Measurements from ENCODE around the gene INPP5A.
A peak's percentile ranks its signal among the peaks of the same experiment; 100 is the strongest.

Gene INPP5A

GRCh38 chr10:132654121-132654571, 116.6 kb downstream of the INPP5A start:
- H3K4me3 Mint-ChIP-seq, result no peak overlapping the region
- peaks cover 10% of the 10 kb centered on the region for H3K36me3 Mint-ChIP-seq (ENCODE audit: low read depth)
- TF ChIP-seq CTCF (IDR thresholded peaks at IDR 0.05; ENCODE audit: unreplicated experiment in 3 of 3), result no peak
- peaks cover 4% of the 10 kb centered on the region for H3K4me1 Mint-ChIP-seq
- no peaks in the 10 kb centered on the region for H3K27me3 Mint-ChIP-seq (ENCODE audit: low read depth)
- H3K27ac Mint-ChIP-seq, result no peak overlapping the region
- no peaks in the 10 kb centered on the region for H3K9me3 Mint-ChIP-seq

- no peaks in the 10 kb centered on the region for H3K27me3 Mint-ChIP-seq (ENCODE audit: low read depth)
- H3K27ac Mint-ChIP-seq, result no peak overlapping the region
- no peaks in the 10 kb centered on the region for H3K9me3 Mint-ChIP-seq
- no peak overlapping the region for H3K4me3 Mint-ChIP-seq
- peaks cover 4% of the 10 kb centered on the region for H3K4me1 Mint-ChIP-seq
- peaks cover 13% of the 10 kb centered on the region for H3K36me3 Mint-ChIP-seq (ENCODE audit: low read depth)
- TF ChIP-seq CTCF (IDR thresholded peaks at IDR 0.05; ENCODE audit: unreplicated experiment in 3 of 3), result peak; percentile 94 to 98 (median 97)
Observed at GRCh38 chr10:132654708-132655661, 117.4 kb downstream of the INPP5A start.

GRCh38 chr10:132655735-132656134, 118.1 kb downstream of the INPP5A start:
- no peak overlapping the region for H3K4me3 Mint-ChIP-seq
- H3K9me3 Mint-ChIP-seq, result peaks cover 5% of the 10 kb centered on the region
- no peaks in the 10 kb centered on the region for H3K27me3 Mint-ChIP-seq (ENCODE audit: low read depth)
- H3K27ac Mint-ChIP-seq, result no peak overlapping the region
- peaks cover 21% of the 10 kb centered on the region for H3K36me3 Mint-ChIP-seq (ENCODE audit: low read depth)
- H3K4me1 Mint-ChIP-seq, result peaks cover 4% of the 10 kb centered on the region
- no peak for TF ChIP-seq CTCF (IDR thresholded peaks at IDR 0.05; ENCODE audit: unreplicated experiment in 3 of 3)

GRCh38 chr10:132656283-132657126, 118.9 kb downstream of the INPP5A start:
- peaks cover 4% of the 10 kb centered on the region for H3K4me1 Mint-ChIP-seq
- no peaks in the 10 kb centered on the region for H3K27me3 Mint-ChIP-seq (ENCODE audit: low read depth)
- H3K4me3 Mint-ChIP-seq, result no peak overlapping the region
- TF ChIP-seq CTCF (IDR thresholded peaks at IDR 0.05; ENCODE audit: unreplicated experiment in 3 of 3), result no peak
- H3K36me3 Mint-ChIP-seq (ENCODE audit: low read depth), result peaks cover 26% of the 10 kb centered on the region
- H3K27ac Mint-ChIP-seq, result no peak overlapping the region
- peaks cover 7% of the 10 kb centered on the region for H3K9me3 Mint-ChIP-seq

GRCh38 chr10:132657127-132657706, 119.6 kb downstream of the INPP5A start:
- H3K9me3 Mint-ChIP-seq, result peaks cover 7% of the 10 kb centered on the region
- no peak overlapping the region for H3K4me3 Mint-ChIP-seq
- peaks cover 31% of the 10 kb centered on the region for H3K36me3 Mint-ChIP-seq (ENCODE audit: low read depth)
- no peaks in the 10 kb centered on the region for H3K27me3 Mint-ChIP-seq (ENCODE audit: low read depth)
- peaks cover 10% of the 10 kb centered on the region for H3K4me1 Mint-ChIP-seq
- no peak for TF ChIP-seq CTCF (IDR thresholded peaks at IDR 0.05; ENCODE audit: unreplicated experiment in 3 of 3)
- H3K27ac Mint-ChIP-seq, result no peak overlapping the region

Measured in nephron (organoid).